ENCODE measurements around the gene KDM2B.

Gene KDM2B

GRCh38 chr12:121501946-121502345 lies 78.9 kb downstream of the KDM2B start:
- no peaks in the 10 kb centered on the region for H3K9me3 ChIP-seq (ENCODE audit: control insufficient read depth, insufficient read depth, low read length)
- H3K4me3 ChIP-seq (ENCODE audit: low read length) = no peak overlapping the region
- no peaks in the 10 kb centered on the region for H3K9me2 ChIP-seq (replicated peaks; ENCODE audit: control insufficient read depth, low read length)
- H3K4me2 ChIP-seq (ENCODE audit: low read length) = no peak overlapping the region
- peaks cover 10% of the 10 kb centered on the region for H3K4me1 ChIP-seq (ENCODE audit: control insufficient read depth, low read length)
- no peaks in the 10 kb centered on the region for H3F3A ChIP-seq (ENCODE audit: control insufficient read depth, insufficient read depth)
- TF ChIP-seq CTCF (IDR thresholded peaks at IDR 0.05; ENCODE audit: low read depth, low read length, poor library complexity, severe bottlenecking) (no peak), EZH2phosphoT487 (IDR thresholded peaks at IDR 0.05; ENCODE audit: borderline replicate concordance, low read length) (no peak)
- H3K27ac ChIP-seq (ENCODE audit: low read depth, low read length) = no peak overlapping the region
- peaks cover 6% of the 10 kb centered on the region for H3K36me3 ChIP-seq (ENCODE audit: control insufficient read depth, low read length)
- no peaks in the 10 kb centered on the region for H3K79me2 ChIP-seq (ENCODE audit: control insufficient read depth, low read length)
- H4K20me1 ChIP-seq (ENCODE audit: control insufficient read depth, insufficient read depth, low read depth, low read length) = no peaks in the 10 kb centered on the region
- no peaks in the 10 kb centered on the region for H3K27me3 ChIP-seq (ENCODE audit: control insufficient read depth, low read length)

GRCh38 chr12:121499929-121500793 lies 80.7 kb downstream of the KDM2B start:
- H3K36me3 ChIP-seq (ENCODE audit: control insufficient read depth, low read length) = peaks cover 15% of the 10 kb centered on the region
- H3K4me1 ChIP-seq (ENCODE audit: control insufficient read depth, low read length) = peaks cover 15% of the 10 kb centered on the region
- H3K79me2 ChIP-seq (ENCODE audit: control insufficient read depth, low read length) = no peaks in the 10 kb centered on the region
- peak overlapping the region; percentile 56 for H3K4me3 ChIP-seq (ENCODE audit: low read length)
- no peaks in the 10 kb centered on the region for H3K9me3 ChIP-seq (ENCODE audit: control insufficient read depth, insufficient read depth, low read length)
- TF ChIP-seq CTCF (IDR thresholded peaks at IDR 0.05; ENCODE audit: low read depth, low read length, poor library complexity, severe bottlenecking) = peak; percentile 83
- TF ChIP-seq EZH2phosphoT487 (IDR thresholded peaks at IDR 0.05; ENCODE audit: borderline replicate concordance, low read length) = no peak
- H4K20me1 ChIP-seq (ENCODE audit: control insufficient read depth, insufficient read depth, low read depth, low read length) = no peaks in the 10 kb centered on the region
- H3K27ac ChIP-seq (ENCODE audit: low read depth, low read length) = no peak overlapping the region
- H3K9me2 ChIP-seq (replicated peaks; ENCODE audit: control insufficient read depth, low read length) = no peaks in the 10 kb centered on the region
- no peaks in the 10 kb centered on the region for H3K27me3 ChIP-seq (ENCODE audit: control insufficient read depth, low read length)
- peak overlapping the region; percentile 77 for H3K4me2 ChIP-seq (ENCODE audit: low read length)
- H3F3A ChIP-seq (ENCODE audit: control insufficient read depth, insufficient read depth) = no peaks in the 10 kb centered on the region

- H3F3A ChIP-seq (ENCODE audit: control insufficient read depth, insufficient read depth) = peaks cover 3% of the 10 kb centered on the region; the same call in 1 of the 2 replicates
- no peaks in the 10 kb centered on the region for H4K20me1 ChIP-seq (ENCODE audit: control insufficient read depth, insufficient read depth, low read depth, low read length)
- H3K4me1 ChIP-seq (ENCODE audit: control insufficient read depth, low read length) = peaks cover 31% of the 10 kb centered on the region
- no peaks in the 10 kb centered on the region for H3K9me3 ChIP-seq (ENCODE audit: control insufficient read depth, insufficient read depth, low read length)
- H3K27me3 ChIP-seq (ENCODE audit: control insufficient read depth, low read length) = no peaks in the 10 kb centered on the region
- TF ChIP-seq CTCF (IDR thresholded peaks at IDR 0.05; ENCODE audit: low read depth, low read length, poor library complexity, severe bottlenecking) (no peak), EZH2phosphoT487 (IDR thresholded peaks at IDR 0.05; ENCODE audit: borderline replicate concordance, low read length) (no peak)
- peaks cover 24% of the 10 kb centered on the region for H3K36me3 ChIP-seq (ENCODE audit: control insufficient read depth, low read length)
- no peaks in the 10 kb centered on the region for H3K9me2 ChIP-seq (replicated peaks; ENCODE audit: control insufficient read depth, low read length)
- no peak overlapping the region for H3K27ac ChIP-seq (ENCODE audit: low read depth, low read length)
- no peak overlapping the region for H3K4me3 ChIP-seq (ENCODE audit: low read length)
- no peaks in the 10 kb centered on the region for H3K79me2 ChIP-seq (ENCODE audit: control insufficient read depth, low read length)
- H3K4me2 ChIP-seq (ENCODE audit: low read length) = no peak overlapping the region
These were observed 85.1 kb downstream of the KDM2B start for GRCh38 chr12:121495746-121496145.

Data from DOHH2 (cell line).